OCI-M1 (cell line): Measurements from ENCODE around the gene HSPA12A.

Experiments
- DNase-seq: peaks from one replicate; lab custom pipeline; 2025; lab: John Stamatoyannopoulos, UW

HSPA12A gene

GRCh38 chr10:116743266-116744064 lies 1.1 kb upstream of the HSPA12A start:
- DNase-seq: no peak

- no peak for DNase-seq
Measured at GRCh38 chr10:116741391-116742351, 695 bp downstream of the HSPA12A start.

GRCh38 chr10:116740971-116741370 lies 1.4 kb downstream of the HSPA12A start:
- DNase-seq: no peak

GRCh38 chr10:116738339-116738738 lies 4.0 kb downstream of the HSPA12A start:
- DNase-seq: no peak

- DNase-seq: no peak
Measured at GRCh38 chr10:116737627-116738327, 4.6 kb downstream of the HSPA12A start.

- no peak for DNase-seq
Measured at GRCh38 chr10:116733566-116733965, 8.8 kb downstream of the HSPA12A start.

GRCh38 chr10:116732573-116732972 lies 9.8 kb downstream of the HSPA12A start:
- DNase-seq: no peak

- no peak for DNase-seq
Measured at GRCh38 chr10:116730464-116731260, 11.7 kb downstream of the HSPA12A start.

GRCh38 chr10:116729243-116729642 lies 13.1 kb downstream of the HSPA12A start:
- DNase-seq: no peak

GRCh38 chr10:116728526-116729096 lies 13.8 kb downstream of the HSPA12A start:
- DNase-seq: no peak

GRCh38 chr10:116723428-116724281 lies 18.7 kb downstream of the HSPA12A start:
- no peak for DNase-seq

- no peak for DNase-seq
Measured at GRCh38 chr10:116722736-116723427, 19.5 kb downstream of the HSPA12A start.

- no peak for DNase-seq
Measured at GRCh38 chr10:116721547-116722392, 20.6 kb downstream of the HSPA12A start.

- no peak for DNase-seq
Measured at GRCh38 chr10:116720668-116721546, 21.5 kb downstream of the HSPA12A start.

- no peak for DNase-seq
Measured at GRCh38 chr10:116720241-116720643, 22.1 kb downstream of the HSPA12A start.

GRCh38 chr10:116719804-116720203 lies 22.6 kb downstream of the HSPA12A start:
- DNase-seq: no peak

- DNase-seq: no peak
Measured at GRCh38 chr10:116718058-116718457, 24.3 kb downstream of the HSPA12A start.

GRCh38 chr10:116716381-116716780 lies 26.0 kb downstream of the HSPA12A start:
- no peak for DNase-seq
